Adrenal gland (tissue), 5 donors: ENCODE data around the gene GADD45G.

ENCODE experiments used
- CTCF ChIP-seq, 6 experiments: fragments of 450-650 bp in 4 of 6; fragments of 200-600 bp in 2 of 6; sonication (generic) in 1 of 6; IDR thresholded peaks; 1 replicate in 5 of 6; 2 replicates in 1 of 6; pipeline versions ENCODE4 v1.5.1 to v1.8.0; 2016 to 2021; ENCODE audit warnings: antibody characterized with exemption in 6 of 6, mild to moderate bottlenecking in 2 of 6, moderate library complexity in 1 of 6
- POLR2A ChIP-seq, 2 donors: fragments of 450-650 bp; IDR thresholded peaks; one replicate each; pipeline ENCODE4 v1.6.1; 2017; ENCODE audit warnings: antibody characterized with exemption in 2 of 2, mild to moderate bottlenecking in 2 of 2, moderate library complexity in 1 of 2
- donor health status: DM: no; HTN: no; CAD: no.

DNA sequence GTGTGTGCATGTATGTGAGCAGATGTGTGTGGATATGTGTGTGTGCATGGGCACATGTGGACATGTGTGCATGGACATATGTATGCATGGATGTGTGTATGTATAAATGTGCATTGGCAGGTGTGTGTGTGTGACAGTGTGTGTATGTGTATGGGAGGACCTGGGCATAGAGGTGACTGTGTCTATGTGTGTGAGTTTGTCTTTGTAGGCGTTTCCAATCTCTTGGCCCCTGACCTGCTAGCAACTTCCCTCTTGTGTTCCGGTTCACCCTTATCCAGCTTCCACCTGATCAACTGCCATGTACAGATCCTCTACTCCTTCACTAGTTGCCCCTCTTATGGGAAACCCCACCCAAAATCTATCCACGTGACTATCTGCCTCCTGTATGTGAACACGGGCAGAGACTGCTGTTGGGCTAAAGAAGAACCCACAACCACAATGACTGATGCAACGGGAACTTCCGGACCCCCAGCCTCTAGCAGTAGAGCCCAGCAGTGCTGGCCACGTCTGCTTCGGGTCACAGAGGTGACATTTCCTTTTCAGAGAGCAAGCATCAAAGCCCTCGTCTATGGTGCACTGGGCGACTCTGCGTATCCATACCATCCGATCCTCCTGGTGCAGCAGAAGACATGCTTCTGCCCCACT, 24.9 kb upstream of the GADD45G start:
- TF ChIP-seq POLR2A (IDR thresholded peaks at IDR 0.05): no peak
- no peak for TF ChIP-seq CTCF (IDR thresholded peaks at IDR 0.05)
